ENCODE data around the gene SGCB.

- TF ChIP-seq CTCF (conservative IDR thresholded peaks at IDR 0.05) (no peak), EZH2 (IDR thresholded peaks at IDR 0.05; ENCODE audit: low read depth) (no peak)
These were observed 27.1 kb downstream of the SGCB start for GRCh38 chr4:52010986-52011385.

Measured in PC-9 (cell line).